Right lobe of liver (tissue), 4 donors: Measurements from ENCODE around the gene ZEB1.

Experiments
- CTCF ChIP-seq, 4 donors: fragments of 200-600 bp in 3 of 4; fragments of 450-650 bp in 1 of 4; IDR thresholded peaks; one replicate each; pipeline versions ENCODE4 v1.5.1 to v1.8.0; 2016 to 2022; ENCODE audit warnings: antibody characterized with exemption in 4 of 4, mild to moderate bottlenecking in 2 of 4
- POLR2A ChIP-seq: fragments of 450-650 bp; IDR thresholded peaks from one replicate; pipeline ENCODE4 v1.6.1; 2017; ENCODE audit warnings: antibody characterized with exemption, mild to moderate bottlenecking
- donor health status: DM: no; HTN: no; CAD: no.
- donor health status: DM: no; HTN: no; CAD: no.
- donor health status: DM: no; HTN: yes; CAD: no.

- TF ChIP-seq CTCF (IDR thresholded peaks at IDR 0.05) (no peak), POLR2A (no peak)
Measured at GRCh38 chr10:31524460-31524859, 205.4 kb downstream of the ZEB1 start.
